KOPT-K1 (cell line): ENCODE results near the gene CNTN5.

Source experiments
- H3K27ac ChIP-seq: fragments of 200-600 bp; sonication (generic); 2 replicates; pipeline ENCODE4 v1.5.1; 2016; ENCODE audit warnings: antibody characterized with exemption, mild to moderate bottlenecking, low read depth, low read length; ENCODE audit not compliant: poor library complexity, severe bottlenecking
- H3K36me3 ChIP-seq: fragments of 200-600 bp; sonication (generic); 2 replicates; pipeline ENCODE4 v1.5.1; 2017; ENCODE audit warnings: antibody characterized with exemption, mild to moderate bottlenecking, low read length, moderate library complexity; ENCODE audit not compliant: insufficient read depth
- H3K9me3 ChIP-seq: fragments of 200-600 bp; sonication (generic); 2 replicates; pipeline ENCODE4 v1.5.1; 2017; ENCODE audit warnings: antibody characterized with exemption, low read length, mild to moderate bottlenecking; ENCODE audit not compliant: insufficient read depth, poor library complexity, severe bottlenecking

CNTN5 gene

DNA sequence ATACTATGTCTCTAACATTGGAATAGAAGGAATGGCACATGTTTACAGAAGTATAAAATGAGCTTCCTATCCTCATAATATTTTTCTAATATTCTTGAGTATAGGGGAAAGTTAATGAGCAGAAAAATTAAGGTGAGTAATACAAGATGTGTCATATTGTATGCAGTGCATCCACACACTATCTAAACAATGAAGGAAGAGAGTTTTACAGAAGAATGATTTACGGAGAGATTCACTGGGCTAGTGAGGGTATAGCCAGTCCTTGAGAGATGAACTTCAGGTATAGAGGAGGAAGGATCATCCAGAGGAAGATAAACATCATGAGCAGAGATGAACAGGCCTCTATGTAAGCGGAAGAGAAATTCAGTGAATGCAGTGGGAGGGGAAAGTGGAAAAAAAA, 569.0 kb downstream of the CNTN5 start:
- Histone ChIP-seq H3K9me3 (no peaks in the 10 kb centered on the region), H3K27ac (no peak overlapping the region), H3K36me3 (no peaks in the 10 kb centered on the region)

DNA sequence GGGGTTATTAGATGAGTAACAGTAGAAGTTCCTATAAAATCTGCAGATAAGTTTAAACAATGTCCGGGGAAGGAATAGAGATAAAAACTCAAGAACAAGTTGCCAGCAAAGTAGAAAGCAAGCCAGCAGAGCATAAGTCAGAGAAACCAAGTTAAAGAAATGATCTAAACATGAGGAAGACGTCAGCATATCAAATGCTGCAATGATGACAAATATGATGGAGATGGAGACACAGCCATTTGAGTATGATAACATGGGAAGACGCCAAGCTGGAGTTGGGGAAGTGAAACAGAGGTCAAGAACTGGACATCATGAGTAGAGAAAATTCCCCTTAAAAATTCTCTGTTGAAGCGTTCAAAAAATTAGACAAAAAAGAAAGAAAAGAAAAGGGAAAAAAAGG, 571.5 kb downstream of the CNTN5 start:
- no peaks in the 10 kb centered on the region for H3K9me3 ChIP-seq
- no peaks in the 10 kb centered on the region for H3K36me3 ChIP-seq
- no peak overlapping the region for H3K27ac ChIP-seq

DNA sequence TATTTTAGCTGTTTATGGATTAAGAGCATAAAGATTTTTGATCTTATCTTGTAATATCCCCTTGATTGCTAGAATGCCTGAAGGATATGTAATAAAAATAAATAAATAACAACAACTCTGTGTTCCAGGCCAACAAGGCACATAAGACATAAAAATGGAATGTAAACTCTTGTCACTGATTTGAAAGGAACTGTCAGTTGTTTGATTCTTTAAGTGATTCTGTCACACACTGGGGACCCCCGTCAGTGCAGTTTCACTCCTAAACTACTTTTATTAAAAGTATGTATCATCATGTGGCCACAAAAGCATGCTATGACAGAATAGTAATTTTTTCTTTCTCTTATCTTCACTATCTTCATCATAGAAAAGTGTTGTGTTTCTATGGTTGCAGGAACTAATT, 572.4 kb downstream of the CNTN5 start:
- Histone ChIP-seq H3K27ac (no peak overlapping the region), H3K9me3 (no peaks in the 10 kb centered on the region)

DNA sequence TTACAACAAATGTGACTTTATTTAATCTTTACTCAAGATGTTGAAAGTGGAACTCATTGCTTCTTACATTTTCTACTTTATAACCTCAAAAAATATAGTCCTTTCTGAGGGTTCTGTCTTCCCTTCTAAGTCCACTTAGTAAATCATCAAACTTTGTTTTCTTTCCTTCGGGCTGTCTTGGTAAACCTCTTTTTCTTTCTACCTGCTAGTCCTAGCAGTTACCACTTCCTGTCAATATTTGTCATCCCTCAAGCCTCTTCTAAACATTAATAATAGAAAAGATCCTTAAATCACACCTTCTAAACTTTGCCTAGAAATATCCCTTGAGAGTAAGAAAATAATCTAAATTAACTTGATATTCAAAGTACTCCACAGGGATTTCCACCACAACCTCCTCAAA, 580.4 kb downstream of the CNTN5 start:
- Histone ChIP-seq H3K36me3 (no peaks in the 10 kb centered on the region), H3K9me3 (no peaks in the 10 kb centered on the region), H3K27ac (no peak overlapping the region)

More for the DNA sequence above, 572.4 kb downstream of the CNTN5 start:
- H3K36me3 ChIP-seq, result no peaks in the 10 kb centered on the region

DNA sequence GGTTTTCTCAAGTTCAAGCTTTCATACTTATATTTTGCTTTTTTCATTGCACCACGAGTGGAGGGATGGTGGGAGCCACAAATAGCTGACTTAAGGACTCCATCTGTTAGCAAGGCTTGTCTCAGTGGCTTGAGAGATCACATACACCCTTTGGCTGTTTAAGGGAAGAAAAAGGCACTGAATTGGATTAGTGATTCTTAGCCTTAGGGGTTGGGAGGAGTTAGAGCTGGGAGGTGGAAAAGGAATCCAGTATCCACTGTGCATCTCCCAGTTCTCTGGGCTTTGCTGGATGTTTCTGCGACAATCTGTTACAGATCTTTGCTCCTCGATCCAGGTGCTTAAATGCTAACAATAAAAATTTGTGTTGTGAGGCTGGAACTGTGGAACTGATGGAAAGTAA, 593.6 kb downstream of the CNTN5 start:
- H3K36me3 ChIP-seq, result no peaks in the 10 kb centered on the region
- H3K9me3 ChIP-seq, result no peaks in the 10 kb centered on the region
- H3K27ac ChIP-seq, result no peak overlapping the region

DNA sequence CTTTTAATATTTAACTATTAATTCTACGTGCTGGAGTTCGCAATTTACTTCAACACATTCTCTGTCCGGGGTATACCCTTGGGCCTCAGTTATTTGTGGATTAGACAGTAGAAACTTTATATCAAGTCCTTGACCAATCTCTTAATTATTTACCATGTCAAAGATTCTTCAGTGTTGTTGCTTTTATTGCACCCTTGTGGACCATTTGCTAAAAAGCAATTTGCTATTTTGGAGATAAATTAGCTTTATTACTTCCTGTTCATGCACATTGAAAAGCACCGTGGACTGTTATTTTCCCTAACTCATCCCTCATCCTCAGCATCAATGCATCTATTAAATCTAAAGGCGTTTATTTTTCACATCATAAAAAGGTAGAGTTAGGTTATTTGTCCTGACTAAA, 609.9 kb downstream of the CNTN5 start:
- Histone ChIP-seq H3K27ac (no peak overlapping the region), H3K9me3 (no peaks in the 10 kb centered on the region), H3K36me3 (no peaks in the 10 kb centered on the region)

DNA sequence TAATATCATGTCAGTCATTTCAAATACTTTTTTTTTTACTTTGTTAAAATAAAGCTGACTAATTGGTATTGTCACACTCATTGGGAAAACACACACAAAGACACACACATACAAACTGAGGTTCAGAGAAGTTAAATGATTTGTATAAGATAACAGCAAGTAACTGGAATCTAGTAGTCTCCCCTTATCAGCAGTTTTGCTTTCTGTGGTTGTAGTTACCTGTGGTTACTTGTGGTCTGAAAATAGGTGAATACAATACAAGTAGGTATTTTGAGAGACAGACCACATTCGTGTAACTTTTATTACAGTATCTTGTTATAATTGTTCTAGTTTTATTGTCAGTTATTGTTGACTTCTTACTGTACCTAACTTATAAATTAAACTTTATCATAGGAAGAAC, 610.9 kb downstream of the CNTN5 start:
- Histone ChIP-seq H3K27ac (no peak overlapping the region), H3K9me3 (no peaks in the 10 kb centered on the region), H3K36me3 (no peaks in the 10 kb centered on the region)

DNA sequence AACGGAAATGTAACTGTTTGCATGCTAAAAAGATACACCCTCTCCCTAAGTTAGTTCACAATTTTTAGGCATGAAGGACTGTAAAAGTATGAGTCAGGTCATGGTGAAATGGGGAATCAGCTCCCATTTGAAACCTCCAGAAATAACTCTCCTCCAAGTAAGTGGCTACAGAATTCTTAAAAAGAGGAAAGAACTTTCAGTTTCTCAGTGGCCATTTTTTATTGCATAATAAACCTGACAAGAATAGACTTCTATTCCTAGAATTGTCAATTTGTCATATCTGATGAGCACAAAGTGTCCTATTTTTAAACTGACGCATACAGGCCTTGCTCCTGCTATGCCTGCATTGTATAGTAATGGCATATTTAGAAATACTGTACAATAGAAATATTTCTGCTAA, 612.2 kb downstream of the CNTN5 start:
- Histone ChIP-seq H3K9me3 (no peaks in the 10 kb centered on the region), H3K36me3 (no peaks in the 10 kb centered on the region), H3K27ac (no peak overlapping the region)

DNA sequence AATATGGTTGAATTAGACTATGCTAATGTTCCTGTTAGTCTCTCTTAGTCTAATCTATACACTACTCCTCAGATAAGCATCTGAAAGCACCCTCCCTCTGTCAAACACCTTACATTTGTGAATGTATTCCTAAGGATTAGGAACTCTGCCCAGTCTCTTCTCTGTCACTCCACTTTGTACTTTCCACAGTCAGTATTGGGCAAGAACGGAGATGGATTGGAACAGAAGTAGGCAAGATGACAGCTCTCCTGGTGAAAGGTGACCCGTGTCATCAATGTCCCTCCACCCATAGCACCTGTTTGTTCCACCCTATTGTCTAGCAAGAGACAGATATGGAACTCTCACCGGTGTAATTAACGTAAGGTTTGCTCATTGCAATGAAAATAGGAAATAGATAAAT, 613.8 kb downstream of the CNTN5 start:
- H3K9me3 ChIP-seq, result no peaks in the 10 kb centered on the region
- no peak overlapping the region for H3K27ac ChIP-seq
- no peaks in the 10 kb centered on the region for H3K36me3 ChIP-seq

DNA sequence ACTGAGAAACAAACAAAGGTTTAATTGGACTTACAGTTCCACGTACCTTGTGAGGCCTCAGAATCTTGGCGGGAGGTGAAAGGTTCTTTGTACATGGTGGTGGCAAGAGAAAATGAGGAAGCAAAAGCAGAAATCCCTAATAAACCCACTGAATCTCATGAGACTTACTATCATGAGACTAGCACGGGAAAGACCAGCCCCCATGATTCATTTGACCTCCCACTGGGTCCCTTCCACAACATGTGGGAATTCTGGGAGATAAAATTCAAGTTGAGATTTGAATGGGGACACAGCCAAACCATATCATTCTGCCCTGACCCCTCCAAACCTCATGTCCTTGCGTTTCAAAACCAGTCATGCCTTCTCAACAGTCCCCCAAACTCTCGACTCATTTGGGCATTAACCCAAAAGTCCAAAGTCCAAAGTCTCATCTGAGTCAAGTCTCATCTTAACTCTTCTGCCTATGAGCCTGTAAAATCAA, 617.4 kb downstream of the CNTN5 start:
- no peaks in the 10 kb centered on the region for H3K9me3 ChIP-seq
- no peak overlapping the region for H3K27ac ChIP-seq
- no peaks in the 10 kb centered on the region for H3K36me3 ChIP-seq

DNA sequence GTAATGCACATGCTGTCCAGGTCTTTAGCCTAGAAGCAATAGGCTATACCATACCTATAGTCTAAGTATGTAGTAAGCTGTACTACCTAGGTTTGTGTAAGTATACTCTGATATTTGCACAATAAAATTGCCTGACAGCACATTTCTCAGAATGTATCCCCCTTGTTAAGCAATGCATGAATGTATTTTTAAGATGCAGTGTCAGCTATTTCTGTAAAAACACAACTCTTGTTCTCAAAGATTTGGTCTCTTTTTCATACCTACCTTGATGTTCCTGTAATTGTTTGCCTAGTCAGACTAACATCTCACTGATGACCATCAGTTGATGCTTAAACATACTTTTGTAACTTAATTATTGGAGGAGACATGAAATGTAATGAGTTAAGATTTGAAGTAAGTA, 619.9 kb downstream of the CNTN5 start:
- no peak overlapping the region for H3K27ac ChIP-seq

DNA sequence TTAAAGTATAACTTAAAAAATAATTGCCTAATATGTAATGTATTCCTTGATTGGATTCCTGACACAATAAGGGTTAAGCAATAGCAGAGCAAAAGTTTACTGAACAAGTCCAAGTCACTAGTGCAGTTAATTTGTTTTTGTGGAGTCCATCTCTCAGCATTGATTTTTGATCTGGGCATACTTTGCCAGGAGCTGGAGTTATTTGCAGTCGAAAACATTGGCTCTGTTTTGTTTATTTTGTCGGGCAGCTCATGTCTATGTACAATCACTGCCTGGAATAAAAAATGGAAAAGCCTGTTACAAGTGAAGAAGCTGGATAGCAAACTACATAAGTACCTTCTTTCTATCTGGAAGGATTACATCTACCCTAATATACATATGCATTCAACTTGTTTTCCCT, 625.2 kb downstream of the CNTN5 start:
- H3K9me3 ChIP-seq, result no peaks in the 10 kb centered on the region
- no peaks in the 10 kb centered on the region for H3K36me3 ChIP-seq
- no peak overlapping the region for H3K27ac ChIP-seq

More for the DNA sequence above, 619.9 kb downstream of the CNTN5 start:
- no peaks in the 10 kb centered on the region for H3K36me3 ChIP-seq
- H3K9me3 ChIP-seq, result no peaks in the 10 kb centered on the region

DNA sequence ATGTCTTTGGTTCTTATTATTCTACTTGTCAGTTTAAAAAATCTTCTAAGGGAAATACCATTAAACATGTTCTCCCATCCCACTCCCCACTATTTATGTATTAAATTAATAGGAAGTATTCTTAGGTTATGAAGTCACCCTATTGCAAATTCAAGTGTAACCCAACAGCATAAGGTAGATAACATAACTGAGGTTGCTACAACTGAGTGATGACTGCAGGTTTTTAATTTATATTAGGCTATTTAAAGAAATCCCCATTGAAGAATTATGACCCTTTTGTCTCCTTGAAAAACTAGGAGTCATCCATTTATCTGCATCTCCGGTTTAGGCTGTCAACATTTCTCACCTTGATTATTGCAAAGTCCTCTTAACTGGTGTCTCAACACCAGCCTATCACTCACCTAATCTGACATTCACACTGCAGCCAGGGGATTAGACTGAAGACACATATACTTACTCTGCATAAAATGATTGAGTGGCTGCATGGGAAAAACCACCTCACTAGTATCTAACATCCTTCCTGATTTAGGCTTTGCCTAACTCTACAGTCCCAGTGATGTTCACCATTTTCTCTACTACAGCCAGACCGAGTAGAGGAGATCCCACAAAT, 649.4 kb downstream of the CNTN5 start:
- no peak overlapping the region for H3K27ac ChIP-seq
- no peaks in the 10 kb centered on the region for H3K9me3 ChIP-seq
- H3K36me3 ChIP-seq, result no peaks in the 10 kb centered on the region

DNA sequence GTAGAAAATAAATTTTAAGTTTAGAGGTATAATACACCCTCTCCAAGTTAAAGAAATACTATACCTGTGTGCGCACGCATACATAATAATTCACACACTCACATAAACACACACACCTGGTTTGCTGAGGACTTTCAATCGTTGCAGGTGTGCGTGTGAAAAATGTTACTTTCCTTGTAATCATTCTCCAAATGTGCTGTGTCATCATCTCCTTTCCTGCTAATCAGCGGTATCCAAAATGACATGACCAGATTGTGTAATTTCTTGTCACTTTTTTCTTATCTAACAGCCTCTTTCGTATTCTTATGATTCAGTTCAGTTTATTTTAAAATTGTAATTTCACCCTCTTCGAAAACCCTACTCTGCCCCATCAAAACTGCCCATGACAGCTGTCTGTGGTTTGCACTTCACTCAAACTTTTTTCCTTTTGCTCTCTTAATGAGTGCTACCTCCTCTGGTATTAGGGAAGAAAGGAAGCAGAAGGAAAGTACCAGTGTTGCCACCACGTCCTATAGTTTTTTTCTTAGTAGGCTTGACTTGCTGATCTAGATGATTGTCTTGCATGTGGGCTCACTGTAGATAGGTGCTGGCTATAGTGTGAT, 651.2 kb downstream of the CNTN5 start:
- Histone ChIP-seq H3K27ac (no peak overlapping the region), H3K9me3 (no peaks in the 10 kb centered on the region), H3K36me3 (no peaks in the 10 kb centered on the region)

DNA sequence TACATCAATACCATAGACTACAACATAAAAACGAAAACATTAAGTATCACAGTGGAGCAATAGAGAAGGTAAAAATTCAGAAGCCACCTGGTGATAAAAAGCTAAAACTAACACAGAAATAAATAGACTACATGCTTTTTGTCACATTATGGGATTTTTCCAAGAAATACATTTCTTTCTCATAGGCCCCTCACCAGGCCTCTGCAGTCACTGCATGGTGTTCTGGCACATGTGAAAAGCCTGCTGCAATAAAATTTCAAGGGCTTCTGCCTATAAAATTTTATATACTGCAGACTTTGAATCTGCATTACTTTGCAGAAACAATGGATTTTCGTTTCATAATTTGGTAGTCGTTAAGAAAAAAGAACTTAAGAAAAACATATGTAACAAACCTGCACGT, 655.5 kb downstream of the CNTN5 start:
- H3K27ac ChIP-seq, result no peak overlapping the region
- H3K36me3 ChIP-seq, result no peaks in the 10 kb centered on the region
- H3K9me3 ChIP-seq, result no peaks in the 10 kb centered on the region

DNA sequence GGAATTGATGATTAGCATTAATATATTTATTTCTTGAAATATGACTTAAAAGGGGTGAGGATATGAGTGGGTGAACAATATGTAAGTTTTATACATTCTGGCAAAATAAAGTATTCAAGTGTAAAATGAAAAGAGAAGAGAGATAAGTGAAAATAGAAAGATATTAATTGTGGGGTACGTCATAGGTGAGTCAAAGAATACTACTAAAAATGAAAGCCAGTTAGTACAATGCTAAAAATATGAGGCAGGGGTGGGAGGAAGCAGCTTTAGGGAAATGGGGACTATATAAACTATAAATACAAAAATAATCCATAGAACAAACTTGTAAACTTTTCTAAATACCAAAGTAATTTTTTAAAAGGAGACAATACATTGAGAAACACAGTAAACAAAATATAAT, 661.4 kb downstream of the CNTN5 start:
- H3K36me3 ChIP-seq, result no peaks in the 10 kb centered on the region
- no peak overlapping the region for H3K27ac ChIP-seq
- H3K9me3 ChIP-seq, result no peaks in the 10 kb centered on the region
